T-helper 2 cell (primary cell): Measurements from ENCODE around the gene CCDC85B.

Experiments
- DNase-seq, 5 experiments: peaks; one replicate each; pipeline versions ENCODE4 v3.0.0 to v3.0.0-alpha.2; 2012 to 2022

CCDC85B gene

GRCh38 chr11:65857853-65858680, 32.4 kb upstream of the CCDC85B start, which contains the start of gene CFL1:
CFL1 (minus strand) TSS chr11:65858180; CDS start chr11:65858099, 81 bp downstream.
- peak; percentile 94 to 99 (median 96) for DNase-seq

- no peak for DNase-seq
These were observed 31.8 kb upstream of the CCDC85B start for GRCh38 chr11:65858681-65859087.

GRCh38 chr11:65859095-65859811, 31.2 kb upstream of the CCDC85B start:
- peak; percentile 94 to 99 (median 96) for DNase-seq

GRCh38 chr11:65859812-65860277, 30.6 kb upstream of the CCDC85B start:
- no peak for DNase-seq

- DNase-seq, result peak; percentile 90 to 97 (median 92)
These were observed 30.0 kb upstream of the CCDC85B start, which contains the start of gene MUS81 for GRCh38 chr11:65860278-65861164. MUS81 (plus strand) TSS chr11:65860433; CDS start chr11:65860754, 321 bp downstream.

GRCh38 chr11:65861165-65861505, 29.3 kb upstream of the CCDC85B start:
- peak in 1 of 5 experiments; percentile 5 for DNase-seq

GRCh38 chr11:65861533-65862183, 28.8 kb upstream of the CCDC85B start:
- no peak for DNase-seq

GRCh38 chr11:65862191-65862735, 28.2 kb upstream of the CCDC85B start:
- DNase-seq, result no peak

- DNase-seq, result no peak
These were observed 27.3 kb upstream of the CCDC85B start for GRCh38 chr11:65862941-65863888.

GRCh38 chr11:65863889-65864705, 26.4 kb upstream of the CCDC85B start:
- DNase-seq, result no peak

- DNase-seq, result no peak
These were observed 25.6 kb upstream of the CCDC85B start for GRCh38 chr11:65864706-65865471.

GRCh38 chr11:65865550-65866172, 24.8 kb upstream of the CCDC85B start:
- DNase-seq, result no peak

- no peak for DNase-seq
These were observed 23.8 kb upstream of the CCDC85B start for GRCh38 chr11:65866509-65867283.

GRCh38 chr11:65867284-65868071, 23.0 kb upstream of the CCDC85B start:
- no peak for DNase-seq

GRCh38 chr11:65868076-65868667, 22.3 kb upstream of the CCDC85B start:
- DNase-seq, result peak in 1 of 5 experiments; percentile 50

GRCh38 chr11:65868907-65869306, 21.6 kb upstream of the CCDC85B start:
- no peak for DNase-seq
